Stimulated activated naive CD8-positive, alpha-beta T cell treated with anti-CD3 and anti-CD28 coated beads, Interleukin-15, amount 100 ng/mL, for 72 hours (primary cell): ENCODE results near the gene NACA2.

Source experiments
- ATAC-seq: fragments of 150-1000 bp; cut with Tn5 transposase; 2 replicates; pipeline ENCODE4 v1.10.0; 2021; ENCODE audit warnings: mild to moderate bottlenecking, moderate library complexity
- DNase-seq, 2 donors: peaks; one replicate each; pipeline ENCODE4 v3.0.0; 2021 to 2022
- H3K27ac Mint-ChIP-seq, 2 donors: one replicate each; pipeline ENCODE4 v1.8.0; 2022; ENCODE audit warnings: mild to moderate bottlenecking in 2 of 2, mixed read lengths in 2 of 2, moderate library complexity in 2 of 2
- H3K27me3 Mint-ChIP-seq: one replicate; pipeline ENCODE4 v1.8.0; 2022; ENCODE audit warnings: mixed read lengths
- H3K4me1 Mint-ChIP-seq: one replicate; pipeline ENCODE4 v1.8.0; 2022; ENCODE audit warnings: mild to moderate bottlenecking, mixed read lengths
- H3K4me3 Mint-ChIP-seq, 2 donors: one replicate each; pipeline ENCODE4 v1.8.0; 2022; ENCODE audit warnings: mild to moderate bottlenecking in 2 of 2, mixed read lengths in 2 of 2, moderate library complexity in 1 of 2
- H3K9me3 Mint-ChIP-seq, 2 donors: one replicate each; pipeline ENCODE4 v1.8.0; 2022; ENCODE audit warnings: mixed read lengths in 2 of 2

The NACA2 gene

GRCh38 chr17:61617330-61617729, 26.3 kb upstream of the NACA2 start:
- DNase-seq (no peak), ATAC-seq (no peak)
- H3K4me1 Mint-ChIP-seq = no peaks in the 10 kb centered on the region
- no peak overlapping the region for H3K4me3 Mint-ChIP-seq
- peaks cover 8% of the 10 kb centered on the region for H3K27me3 Mint-ChIP-seq
- H3K27ac Mint-ChIP-seq = no peak overlapping the region
- H3K9me3 Mint-ChIP-seq = peaks cover 16 to 17% of the 10 kb centered on the region in 2 donors

GRCh38 chr17:61616783-61617182, 25.8 kb upstream of the NACA2 start:
- DNase-seq (no peak), ATAC-seq (no peak)
- Mint-ChIP-seq H3K4me1 (no peaks in the 10 kb centered on the region), H3K27ac (no peak overlapping the region), H3K9me3 (peaks cover 16 to 17% of the 10 kb centered on the region in 2 donors), H3K4me3 (no peak overlapping the region), H3K27me3 (peaks cover 8% of the 10 kb centered on the region)

GRCh38 chr17:61614219-61614618, 23.2 kb upstream of the NACA2 start:
- ATAC-seq (no peak), DNase-seq (no peak)
- Mint-ChIP-seq H3K27ac (no peak overlapping the region), H3K9me3 (peaks cover 7 to 12% of the 10 kb centered on the region in 2 donors), H3K27me3 (peaks cover 8% of the 10 kb centered on the region), H3K4me3 (no peak overlapping the region), H3K4me1 (no peaks in the 10 kb centered on the region)

GRCh38 chr17:61611323-61611722, 20.3 kb upstream of the NACA2 start:
- no peaks in the 10 kb centered on the region for H3K9me3 Mint-ChIP-seq
- no peaks in the 10 kb centered on the region for H3K4me1 Mint-ChIP-seq
- DNase-seq (no peak), ATAC-seq (no peak)
- peaks cover 8% of the 10 kb centered on the region for H3K27me3 Mint-ChIP-seq
- H3K27ac Mint-ChIP-seq = no peak overlapping the region
- H3K4me3 Mint-ChIP-seq = no peak overlapping the region

- no peaks in the 10 kb centered on the region for H3K4me1 Mint-ChIP-seq
- H3K4me3 Mint-ChIP-seq = no peak overlapping the region
- H3K27ac Mint-ChIP-seq = no peak overlapping the region
- no peaks in the 10 kb centered on the region for H3K27me3 Mint-ChIP-seq
- DNase-seq = no peak
- no peak for ATAC-seq
- no peaks in the 10 kb centered on the region for H3K9me3 Mint-ChIP-seq
Observed at GRCh38 chr17:61605692-61606091, 14.7 kb upstream of the NACA2 start.

GRCh38 chr17:61601297-61601696, 10.3 kb upstream of the NACA2 start:
- DNase-seq = no peak
- H3K27me3 Mint-ChIP-seq = peaks cover 3% of the 10 kb centered on the region
- no peak overlapping the region for H3K4me3 Mint-ChIP-seq
- no peaks in the 10 kb centered on the region for H3K9me3 Mint-ChIP-seq
- H3K4me1 Mint-ChIP-seq = no peaks in the 10 kb centered on the region
- no peak for ATAC-seq
- no peak overlapping the region for H3K27ac Mint-ChIP-seq

- Mint-ChIP-seq H3K4me1 (no peaks in the 10 kb centered on the region), H3K27ac (no peak overlapping the region), H3K4me3 (no peak overlapping the region), H3K27me3 (peaks cover 7% of the 10 kb centered on the region), H3K9me3 (no peaks in the 10 kb centered on the region)
- ATAC-seq = no peak
- no peak for DNase-seq
Observed at GRCh38 chr17:61600621-61601020, 9.6 kb upstream of the NACA2 start.

- H3K4me1 Mint-ChIP-seq = no peaks in the 10 kb centered on the region
- DNase-seq (no peak), ATAC-seq (no peak)
- peaks cover 7% of the 10 kb centered on the region for H3K27me3 Mint-ChIP-seq
- no peaks in the 10 kb centered on the region for H3K9me3 Mint-ChIP-seq
- H3K27ac Mint-ChIP-seq = no peak overlapping the region
- no peak overlapping the region for H3K4me3 Mint-ChIP-seq
Observed at GRCh38 chr17:61599608-61600007, 8.6 kb upstream of the NACA2 start.

GRCh38 chr17:61598014-61598413, 7.0 kb upstream of the NACA2 start:
- no peak overlapping the region for H3K4me3 Mint-ChIP-seq
- no peaks in the 10 kb centered on the region for H3K9me3 Mint-ChIP-seq
- ATAC-seq = no peak
- no peak overlapping the region for H3K27ac Mint-ChIP-seq
- no peak for DNase-seq
- H3K4me1 Mint-ChIP-seq = no peaks in the 10 kb centered on the region
- H3K27me3 Mint-ChIP-seq = peaks cover 7% of the 10 kb centered on the region

- Mint-ChIP-seq H3K27ac (no peak overlapping the region), H3K9me3 (no peaks in the 10 kb centered on the region), H3K4me1 (no peaks in the 10 kb centered on the region), H3K27me3 (peaks cover 7% of the 10 kb centered on the region), H3K4me3 (no peak overlapping the region)
- DNase-seq (no peak), ATAC-seq (no peak)
Observed at GRCh38 chr17:61597607-61598006, 6.6 kb upstream of the NACA2 start.

- peaks cover 7% of the 10 kb centered on the region for H3K27me3 Mint-ChIP-seq
- H3K4me1 Mint-ChIP-seq = no peaks in the 10 kb centered on the region
- H3K27ac Mint-ChIP-seq = no peak overlapping the region
- H3K4me3 Mint-ChIP-seq = no peak overlapping the region
- no peak for DNase-seq
- H3K9me3 Mint-ChIP-seq = no peaks in the 10 kb centered on the region
- ATAC-seq = no peak
Observed at GRCh38 chr17:61595418-61596186, 4.6 kb upstream of the NACA2 start.

GRCh38 chr17:61594294-61594825, 3.3 kb upstream of the NACA2 start:
- peaks cover 7% of the 10 kb centered on the region for H3K27me3 Mint-ChIP-seq
- DNase-seq (no peak), ATAC-seq (no peak)
- H3K27ac Mint-ChIP-seq = no peak overlapping the region
- H3K4me3 Mint-ChIP-seq = no peak overlapping the region
- H3K4me1 Mint-ChIP-seq = no peaks in the 10 kb centered on the region
- no peaks in the 10 kb centered on the region for H3K9me3 Mint-ChIP-seq

GRCh38 chr17:61593426-61593825, 2.4 kb upstream of the NACA2 start:
- no peak for ATAC-seq
- Mint-ChIP-seq H3K9me3 (no peaks in the 10 kb centered on the region), H3K27me3 (peaks cover 7% of the 10 kb centered on the region), H3K4me3 (no peak overlapping the region), H3K27ac (no peak overlapping the region), H3K4me1 (no peaks in the 10 kb centered on the region)
- DNase-seq = no peak

GRCh38 chr17:61591930-61592329, 911 bp upstream of the NACA2 start:
- ATAC-seq (no peak), DNase-seq (no peak)
- peaks cover 7% of the 10 kb centered on the region for H3K27me3 Mint-ChIP-seq
- H3K27ac Mint-ChIP-seq = no peak overlapping the region
- no peaks in the 10 kb centered on the region for H3K9me3 Mint-ChIP-seq
- no peaks in the 10 kb centered on the region for H3K4me1 Mint-ChIP-seq
- no peak overlapping the region for H3K4me3 Mint-ChIP-seq

- ATAC-seq (no peak), DNase-seq (no peak)
- Mint-ChIP-seq H3K27me3 (no peaks in the 10 kb centered on the region), H3K9me3 (no peaks in the 10 kb centered on the region), H3K4me1 (no peaks in the 10 kb centered on the region), H3K4me3 (no peak overlapping the region), H3K27ac (no peak overlapping the region)
Observed at GRCh38 chr17:61589990-61590389, 1.0 kb downstream of the NACA2 start.

GRCh38 chr17:61587807-61588660, 3.0 kb downstream of the NACA2 start:
- no peaks in the 10 kb centered on the region for H3K9me3 Mint-ChIP-seq
- ATAC-seq (no peak), DNase-seq (no peak)
- H3K4me3 Mint-ChIP-seq = no peak overlapping the region
- H3K27me3 Mint-ChIP-seq = no peaks in the 10 kb centered on the region
- H3K4me1 Mint-ChIP-seq = no peaks in the 10 kb centered on the region
- no peak overlapping the region for H3K27ac Mint-ChIP-seq
